ENCODE results near the gene TRAF2. TPM values are rescaled to one million over a fixed set of nuclear protein-coding genes. Genes with fewer than 3 reads are reported as not detected.

The TRAF2 gene
- total RNA-seq, 2 donors from 2014 or later, result 45.9 to 55.1 TPM

DNA sequence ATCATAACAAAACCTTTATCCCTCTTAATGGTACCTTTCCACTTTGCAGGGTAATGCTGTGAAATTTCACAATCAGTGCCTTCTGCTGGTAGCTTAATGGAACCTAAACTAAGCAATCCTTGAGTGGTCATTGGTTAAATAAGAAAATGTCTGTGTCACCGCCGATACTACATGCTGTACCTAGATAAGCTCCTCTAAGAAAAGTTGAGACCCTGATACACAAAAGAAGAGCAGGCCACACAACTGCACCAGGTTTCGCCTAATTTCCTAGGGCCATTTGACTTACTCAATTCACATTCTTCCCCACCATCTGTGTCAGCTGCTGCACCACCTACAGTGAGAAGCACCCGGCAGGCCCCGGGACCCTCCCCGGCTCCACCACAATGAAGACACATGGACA, 11.2 kb upstream of the TRAF2 start:
- peaks cover 22% of the 10 kb centered on the region for H3K27me3 Mint-ChIP-seq (ENCODE audit: insufficient read depth)
- no peak overlapping the region for H3K9ac ChIP-seq (ENCODE audit: extremely low read depth, low read length, poor library complexity, severe bottlenecking)
- no peaks in the 10 kb centered on the region for H3K27me3 ChIP-seq (ENCODE audit: control insufficient read depth, insufficient read depth, low read length, poor library complexity, severe bottlenecking)
- H3K27ac ChIP-seq (ENCODE audit: low read depth, low read length), result no peak overlapping the region
- no peaks in the 10 kb centered on the region for H3K4me1 Mint-ChIP-seq
- no peak overlapping the region for H3K27ac Mint-ChIP-seq
- no peaks in the 10 kb centered on the region for H3K36me3 ChIP-seq (ENCODE audit: control insufficient read depth, insufficient read depth, low read length)
- TF ChIP-seq, protein P1, sequence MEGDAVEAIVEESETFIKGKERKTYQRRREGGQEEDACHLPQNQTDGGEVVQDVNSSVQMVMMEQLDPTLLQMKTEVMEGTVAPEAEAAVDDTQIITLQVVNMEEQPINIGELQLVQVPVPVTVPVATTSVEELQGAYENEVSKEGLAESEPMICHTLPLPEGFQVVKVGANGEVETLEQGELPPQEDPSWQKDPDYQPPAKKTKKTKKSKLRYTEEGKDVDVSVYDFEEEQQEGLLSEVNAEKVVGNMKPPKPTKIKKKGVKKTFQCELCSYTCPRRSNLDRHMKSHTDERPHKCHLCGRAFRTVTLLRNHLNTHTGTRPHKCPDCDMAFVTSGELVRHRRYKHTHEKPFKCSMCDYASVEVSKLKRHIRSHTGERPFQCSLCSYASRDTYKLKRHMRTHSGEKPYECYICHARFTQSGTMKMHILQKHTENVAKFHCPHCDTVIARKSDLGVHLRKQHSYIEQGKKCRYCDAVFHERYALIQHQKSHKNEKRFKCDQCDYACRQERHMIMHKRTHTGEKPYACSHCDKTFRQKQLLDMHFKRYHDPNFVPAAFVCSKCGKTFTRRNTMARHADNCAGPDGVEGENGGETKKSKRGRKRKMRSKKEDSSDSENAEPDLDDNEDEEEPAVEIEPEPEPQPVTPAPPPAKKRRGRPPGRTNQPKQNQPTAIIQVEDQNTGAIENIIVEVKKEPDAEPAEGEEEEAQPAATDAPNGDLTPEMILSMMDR (conservative IDR thresholded peaks at IDR 0.05), result no peak
- H3K9me3 ChIP-seq (ENCODE audit: control insufficient read depth, low read length), result peaks cover 29% of the 10 kb centered on the region
- DNase-seq, result no peak
- no peaks in the 10 kb centered on the region for H3K36me3 Mint-ChIP-seq (ENCODE audit: low read depth)
- no peaks in the 10 kb centered on the region for H3K4me1 ChIP-seq (ENCODE audit: control insufficient read depth, insufficient read depth, low read length)
- peaks cover 51% of the 10 kb centered on the region for H3K9me3 Mint-ChIP-seq
- no peak overlapping the region for H3K4me3 Mint-ChIP-seq
- H3K4me3 ChIP-seq (ENCODE audit: low read length), result no peak overlapping the region
- 92 to 93% methylated on average over 3 to 6 of the region's 6 CpGs for WGBS, 2 experiments (ENCODE audit: insufficient coverage in 1 of 2, insufficient read length in 1 of 2)

DNA sequence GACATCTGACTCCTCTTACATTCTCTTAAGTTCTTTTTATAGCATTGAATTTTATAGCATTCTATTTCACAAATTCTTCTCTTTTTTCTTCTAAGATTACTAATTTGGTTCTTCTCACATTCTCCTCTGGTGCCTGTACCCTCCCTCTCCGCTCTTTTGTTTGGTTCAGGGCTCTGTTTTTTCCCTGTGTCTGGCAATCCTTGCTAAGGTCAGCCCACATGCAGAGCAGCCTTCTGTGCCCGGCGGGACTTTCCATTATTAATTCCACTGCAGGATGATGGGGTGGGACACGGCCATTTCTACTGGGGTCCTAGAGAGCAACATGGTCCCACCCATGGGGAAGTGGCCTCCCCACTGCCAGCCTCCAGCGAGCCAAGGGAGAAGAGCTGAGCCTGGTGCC, 9.8 kb upstream of the TRAF2 start:
- no peaks in the 10 kb centered on the region for H3K36me3 Mint-ChIP-seq (ENCODE audit: low read depth)
- Histone ChIP-seq H3K36me3 (ENCODE audit: control insufficient read depth, insufficient read depth, low read length) (no peaks in the 10 kb centered on the region), H3K27me3 (ENCODE audit: control insufficient read depth, insufficient read depth, low read length, poor library complexity, severe bottlenecking) (no peaks in the 10 kb centered on the region), H3K4me1 (ENCODE audit: control insufficient read depth, insufficient read depth, low read length) (peaks cover 2% of the 10 kb centered on the region), H3K9me3 (ENCODE audit: control insufficient read depth, low read length) (peaks cover 16% of the 10 kb centered on the region), H3K4me3 (ENCODE audit: low read length) (no peak overlapping the region), H3K9ac (ENCODE audit: extremely low read depth, low read length, poor library complexity, severe bottlenecking) (no peak overlapping the region), H3K27ac (ENCODE audit: low read depth, low read length) (no peak overlapping the region)
- H3K9me3 Mint-ChIP-seq, result peaks cover 39% of the 10 kb centered on the region
- peaks cover 24% of the 10 kb centered on the region for H3K27me3 Mint-ChIP-seq (ENCODE audit: insufficient read depth)
- 80% methylated on average over 3 to 5 of the region's 5 CpGs for WGBS, 2 experiments (ENCODE audit: insufficient coverage in 1 of 2, insufficient read length in 1 of 2)
- peaks cover 3% of the 10 kb centered on the region for H3K4me1 Mint-ChIP-seq
- TF ChIP-seq, protein P1 (conservative IDR thresholded peaks at IDR 0.05), result no peak
- DNase-seq, result no peak
- H3K27ac Mint-ChIP-seq, result no peak overlapping the region
- H3K4me3 Mint-ChIP-seq, result no peak overlapping the region

DNA sequence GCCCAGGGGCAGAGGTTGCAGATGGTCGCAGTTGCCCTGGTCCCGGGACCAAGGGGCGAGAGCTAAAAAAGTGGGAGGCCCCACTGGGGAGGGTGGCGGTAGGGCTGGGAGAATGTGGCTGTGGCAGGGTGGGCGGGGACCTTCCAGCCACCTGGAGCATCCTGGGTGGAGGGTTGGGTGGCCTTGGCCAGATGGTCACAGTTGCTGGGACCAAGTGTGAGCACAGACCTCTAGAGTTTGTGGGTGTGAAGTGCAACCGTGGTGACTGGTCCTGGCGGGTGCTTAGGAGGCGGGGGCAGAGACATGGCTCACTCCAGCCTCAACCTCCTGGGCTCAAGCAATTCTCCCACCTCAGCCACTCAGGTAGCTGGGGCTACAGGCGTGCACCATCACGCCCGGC, 5.7 kb upstream of the TRAF2 start:
- H3K27me3 ChIP-seq (ENCODE audit: control insufficient read depth, insufficient read depth, low read length, poor library complexity, severe bottlenecking), result no peaks in the 10 kb centered on the region
- no peaks in the 10 kb centered on the region for H3K9me3 ChIP-seq (ENCODE audit: control insufficient read depth, low read length)
- peaks cover 8% of the 10 kb centered on the region for H3K4me1 Mint-ChIP-seq
- no peak overlapping the region for H3K27ac Mint-ChIP-seq
- no peak overlapping the region for H3K27ac ChIP-seq (ENCODE audit: low read depth, low read length)
- TF ChIP-seq, protein P1 (conservative IDR thresholded peaks at IDR 0.05), result no peak
- no peaks in the 10 kb centered on the region for H3K36me3 Mint-ChIP-seq (ENCODE audit: low read depth)
- peaks cover 18% of the 10 kb centered on the region for H3K27me3 Mint-ChIP-seq (ENCODE audit: insufficient read depth)
- H3K4me3 ChIP-seq (ENCODE audit: low read length), result no peak overlapping the region
- H3K36me3 ChIP-seq (ENCODE audit: control insufficient read depth, insufficient read depth, low read length), result no peaks in the 10 kb centered on the region
- H3K4me1 ChIP-seq (ENCODE audit: control insufficient read depth, insufficient read depth, low read length), result peaks cover 6% of the 10 kb centered on the region
- no peak overlapping the region for H3K9ac ChIP-seq (ENCODE audit: extremely low read depth, low read length, poor library complexity, severe bottlenecking)
- WGBS, 2 experiments (ENCODE audit: insufficient coverage in 1 of 2, insufficient read length in 1 of 2), result 68 to 90% methylated on average over 5 to 11 of the region's 11 CpGs
- DNase-seq, result no peak
- no peak overlapping the region for H3K4me3 Mint-ChIP-seq
- H3K9me3 Mint-ChIP-seq, result peaks cover 7% of the 10 kb centered on the region

Measured in endodermal cell (in vitro differentiated cells).